Astrocyte (in vitro differentiated cells and primary cell): ENCODE results near the gene ZNF454. TPM values are rescaled to one million over a fixed set of nuclear protein-coding genes. Genes with fewer than 3 reads are reported as not detected.

Source experiments
- DNase-seq: peaks from one replicate; pipeline ENCODE4 v3.0.0-alpha.2; 2010; ENCODE audit warnings: low read depth
- FAIRE-seq: peaks from 2 replicates; lab custom pipeline; 2011; peaks lifted over from hg19 to GRCh38; lab: Jason Lieb, UNC
- H2AFZ ChIP-seq: 2 replicates; pipeline ENCODE4 v1.6.0; 2012; ENCODE audit warnings: low read depth, low read length, inconsistent platforms
- H3K27ac ChIP-seq: 2 replicates; pipeline ENCODE4 v1.5.1; 2011; ENCODE audit warnings: low read depth, low read length, inconsistent platforms
- H3K27me3 ChIP-seq: 2 replicates; pipeline ENCODE4 v1.6.0; 2011; ENCODE audit warnings: low read length, inconsistent platforms; ENCODE audit not compliant: insufficient read depth
- H3K36me3 ChIP-seq: 2 replicates; pipeline ENCODE4 v1.5.1; 2011; ENCODE audit warnings: low read length, inconsistent platforms; ENCODE audit not compliant: insufficient read depth
- H3K4me1 ChIP-seq: 2 replicates; pipeline ENCODE4 v1.5.1; 2011; ENCODE audit warnings: low read length, inconsistent platforms; ENCODE audit not compliant: insufficient read depth
- H3K4me2 ChIP-seq: 2 replicates; pipeline ENCODE4 v1.6.0; 2012; ENCODE audit warnings: low read length, inconsistent platforms
- H3K4me3 ChIP-seq: 2 replicates; pipeline ENCODE4 v1.5.1; 2011; ENCODE audit warnings: low read depth, mild to moderate bottlenecking, low read length, inconsistent platforms; ENCODE audit not compliant: insufficient read depth
- H3K79me2 ChIP-seq: 2 replicates; pipeline ENCODE4 v1.6.0; 2012; ENCODE audit warnings: mild to moderate bottlenecking, low read length, inconsistent platforms; ENCODE audit not compliant: insufficient read depth
- H3K9ac ChIP-seq: 2 replicates; pipeline ENCODE4 v1.6.0; 2012; ENCODE audit warnings: mild to moderate bottlenecking, low read length, inconsistent platforms
- H3K9me3 ChIP-seq: 2 replicates; pipeline ENCODE4 v1.5.1; 2012; ENCODE audit warnings: low read depth, mild to moderate bottlenecking, low read length, inconsistent platforms; ENCODE audit not compliant: insufficient read depth
- H4K20me1 ChIP-seq: 2 replicates; pipeline ENCODE4 v1.6.0; 2012; ENCODE audit warnings: low read length, inconsistent platforms; ENCODE audit not compliant: insufficient read depth
- H3K27ac Mint-ChIP-seq: one replicate; pipeline ENCODE4 v1.8.0; 2021; ENCODE audit warnings: mild to moderate bottlenecking, mixed read lengths; ENCODE audit not compliant: unreplicated experiment
- H3K27me3 Mint-ChIP-seq: one replicate; pipeline ENCODE4 v1.8.0; 2021; ENCODE audit warnings: low read depth, mixed read lengths; ENCODE audit not compliant: unreplicated experiment
- H3K36me3 Mint-ChIP-seq: one replicate; pipeline ENCODE4 v1.8.0; 2021; ENCODE audit warnings: low read depth, mixed read lengths; ENCODE audit not compliant: unreplicated experiment
- H3K4me1 Mint-ChIP-seq: one replicate; pipeline ENCODE4 v1.8.0; 2021; ENCODE audit warnings: low read depth, mixed read lengths; ENCODE audit not compliant: unreplicated experiment
- H3K4me3 Mint-ChIP-seq: one replicate; pipeline ENCODE4 v1.8.0; 2021; ENCODE audit warnings: mild to moderate bottlenecking, moderate library complexity, mixed read lengths; ENCODE audit not compliant: unreplicated experiment
- H3K9me3 Mint-ChIP-seq: one replicate; pipeline ENCODE4 v1.8.0; 2021; ENCODE audit warnings: mild to moderate bottlenecking, mixed read lengths; ENCODE audit not compliant: unreplicated experiment
- EZH2 ChIP-seq: IDR thresholded peaks from 2 replicates; pipeline ENCODE4 v1.6.1; 2012; ENCODE audit warnings: mild to moderate bottlenecking, low read length, inconsistent platforms; ENCODE audit not compliant: insufficient read depth
- total RNA-seq: library from RNA; stranded (reverse); gene quantifications from 2 replicates; pipeline ENCODE4 v1.2.1, GENCODE V29; 2021
- TF ChIP-seq, protein P1 (sequence below): IDR thresholded peaks from 2 replicates; pipeline ENCODE4 v1.5.1; 2011; ENCODE audit warnings: low read depth, mild to moderate bottlenecking, inconsistent platforms, low read length, moderate library complexity; ENCODE audit not compliant: insufficient read depth

Gene ZNF454
- total RNA-seq, 1 donor from 2014 or later, result not detected

DNA sequence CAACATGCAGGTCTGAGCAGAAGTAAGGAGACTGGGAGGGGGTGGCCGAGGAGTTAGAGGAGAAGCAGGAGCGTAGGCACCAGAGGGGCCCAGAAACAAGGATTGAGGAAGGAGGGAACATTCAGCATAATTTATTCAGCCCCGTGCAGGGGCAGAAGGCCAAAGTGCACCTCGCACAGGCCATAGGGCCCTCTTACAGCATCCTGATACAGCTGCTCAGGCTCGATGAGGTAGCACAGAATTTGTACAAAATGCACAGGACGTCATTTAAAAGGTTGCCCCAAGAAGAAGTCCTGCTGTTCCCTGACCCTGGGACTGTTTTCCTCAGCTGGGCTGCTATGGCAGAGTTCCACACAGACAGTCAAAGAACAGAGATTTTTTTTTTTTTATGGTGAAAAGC lies 56.2 kb downstream of the ZNF454 start:
- no peak overlapping the region for H3K4me3 ChIP-seq
- H3K27ac Mint-ChIP-seq, result no peak overlapping the region
- H3K4me1 ChIP-seq, result no peaks in the 10 kb centered on the region
- H3K4me2 ChIP-seq, result no peak overlapping the region
- H3K9me3 Mint-ChIP-seq, result peaks cover 34% of the 10 kb centered on the region
- H3K9me3 ChIP-seq, result peaks cover 4% of the 10 kb centered on the region
- no peak overlapping the region for H3K4me3 Mint-ChIP-seq
- FAIRE-seq (no peak), DNase-seq (no peak)
- H4K20me1 ChIP-seq, result no peaks in the 10 kb centered on the region
- TF ChIP-seq, protein P1, sequence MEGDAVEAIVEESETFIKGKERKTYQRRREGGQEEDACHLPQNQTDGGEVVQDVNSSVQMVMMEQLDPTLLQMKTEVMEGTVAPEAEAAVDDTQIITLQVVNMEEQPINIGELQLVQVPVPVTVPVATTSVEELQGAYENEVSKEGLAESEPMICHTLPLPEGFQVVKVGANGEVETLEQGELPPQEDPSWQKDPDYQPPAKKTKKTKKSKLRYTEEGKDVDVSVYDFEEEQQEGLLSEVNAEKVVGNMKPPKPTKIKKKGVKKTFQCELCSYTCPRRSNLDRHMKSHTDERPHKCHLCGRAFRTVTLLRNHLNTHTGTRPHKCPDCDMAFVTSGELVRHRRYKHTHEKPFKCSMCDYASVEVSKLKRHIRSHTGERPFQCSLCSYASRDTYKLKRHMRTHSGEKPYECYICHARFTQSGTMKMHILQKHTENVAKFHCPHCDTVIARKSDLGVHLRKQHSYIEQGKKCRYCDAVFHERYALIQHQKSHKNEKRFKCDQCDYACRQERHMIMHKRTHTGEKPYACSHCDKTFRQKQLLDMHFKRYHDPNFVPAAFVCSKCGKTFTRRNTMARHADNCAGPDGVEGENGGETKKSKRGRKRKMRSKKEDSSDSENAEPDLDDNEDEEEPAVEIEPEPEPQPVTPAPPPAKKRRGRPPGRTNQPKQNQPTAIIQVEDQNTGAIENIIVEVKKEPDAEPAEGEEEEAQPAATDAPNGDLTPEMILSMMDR, result no peak
- no peak for TF ChIP-seq EZH2
- peaks cover 3% of the 10 kb centered on the region for H3K4me1 Mint-ChIP-seq
- no peak overlapping the region for H3K9ac ChIP-seq
- H3K27me3 Mint-ChIP-seq, result peaks cover 50% of the 10 kb centered on the region
- no peaks in the 10 kb centered on the region for H3K79me2 ChIP-seq
- no peaks in the 10 kb centered on the region for H3K36me3 ChIP-seq
- no peak overlapping the region for H3K27ac ChIP-seq
- H3K36me3 Mint-ChIP-seq, result no peaks in the 10 kb centered on the region
- no peak overlapping the region for H2AFZ ChIP-seq
- peaks cover 3% of the 10 kb centered on the region for H3K27me3 ChIP-seq

DNA sequence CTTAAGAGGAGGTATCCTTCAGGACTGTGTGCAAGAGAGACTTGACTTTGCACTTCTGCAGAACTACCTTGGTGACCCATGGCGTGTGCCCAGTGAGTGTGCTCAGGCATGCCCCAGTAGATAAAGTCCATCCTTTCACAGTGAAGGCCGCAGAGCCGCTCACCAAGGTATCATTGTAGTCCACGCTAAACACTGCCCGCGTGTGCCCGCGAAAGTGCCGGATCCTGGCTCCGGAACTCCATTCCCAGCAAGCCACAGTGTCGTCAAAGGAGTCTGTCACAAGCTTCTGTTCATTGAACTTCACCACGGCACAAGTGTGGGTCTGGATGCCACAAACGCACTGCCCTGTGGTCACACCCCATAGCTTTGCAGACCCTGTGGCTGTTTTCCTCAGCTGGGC lies 57.4 kb downstream of the ZNF454 start:
- TF ChIP-seq, protein P1, result no peak
- no peak for TF ChIP-seq EZH2
- Histone ChIP-seq H3K27ac (no peak overlapping the region), H3K79me2 (no peaks in the 10 kb centered on the region), H2AFZ (no peak overlapping the region), H4K20me1 (no peaks in the 10 kb centered on the region), H3K4me3 (no peak overlapping the region), H3K9me3 (peaks cover 4% of the 10 kb centered on the region), H3K36me3 (no peaks in the 10 kb centered on the region), H3K27me3 (peaks cover 3% of the 10 kb centered on the region), H3K4me2 (no peak overlapping the region), H3K9ac (no peak overlapping the region), H3K4me1 (no peaks in the 10 kb centered on the region)
- DNase-seq, result no peak
- H3K27me3 Mint-ChIP-seq, result peaks cover 39% of the 10 kb centered on the region
- no peak for FAIRE-seq
- peaks cover 3% of the 10 kb centered on the region for H3K4me1 Mint-ChIP-seq
- no peaks in the 10 kb centered on the region for H3K36me3 Mint-ChIP-seq
- no peak overlapping the region for H3K27ac Mint-ChIP-seq
- H3K4me3 Mint-ChIP-seq, result no peak overlapping the region
- peaks cover 26% of the 10 kb centered on the region for H3K9me3 Mint-ChIP-seq

DNA sequence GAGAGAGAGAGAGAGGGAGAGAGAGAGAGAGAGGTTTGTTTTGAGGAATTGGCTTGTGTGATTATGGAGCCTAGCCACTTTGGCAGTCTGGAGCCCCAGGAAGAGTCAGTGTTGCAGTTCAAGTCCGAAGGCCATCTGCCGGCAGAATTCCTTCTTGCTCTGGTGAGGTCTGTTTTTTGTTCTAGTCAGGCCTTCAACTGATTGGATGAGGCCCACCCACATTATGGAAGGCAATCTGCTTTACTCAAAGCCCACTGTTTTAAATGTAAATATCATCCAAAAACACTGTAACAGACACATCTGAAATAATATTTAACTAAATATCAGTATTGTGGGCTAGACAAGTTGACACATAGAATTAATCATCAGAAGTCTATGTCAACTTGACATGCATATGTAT lies 65.6 kb downstream of the ZNF454 start:
- Mint-ChIP-seq H3K27ac (no peak overlapping the region), H3K36me3 (no peaks in the 10 kb centered on the region), H3K27me3 (no peaks in the 10 kb centered on the region), H3K4me3 (no peak overlapping the region), H3K9me3 (peaks cover 21% of the 10 kb centered on the region), H3K4me1 (no peaks in the 10 kb centered on the region)
- Histone ChIP-seq H3K4me2 (no peak overlapping the region), H3K79me2 (no peaks in the 10 kb centered on the region), H3K27ac (no peak overlapping the region), H3K36me3 (no peaks in the 10 kb centered on the region), H3K9me3 (no peaks in the 10 kb centered on the region), H3K27me3 (no peaks in the 10 kb centered on the region), H4K20me1 (no peaks in the 10 kb centered on the region), H3K4me1 (no peaks in the 10 kb centered on the region), H3K4me3 (no peak overlapping the region), H3K9ac (no peak overlapping the region), H2AFZ (no peak overlapping the region)
- DNase-seq (no peak), FAIRE-seq (no peak)
- no peak for TF ChIP-seq EZH2
- TF ChIP-seq, protein P1, result no peak
